Measurements from ENCODE around the gene ROBO1. TPM values are rescaled to one million over a fixed set of nuclear protein-coding genes. Genes with fewer than 3 reads are reported as not detected.

Gene ROBO1
- total RNA-seq, 1 donor from 2014 or later, result 3.1 TPM

- ChIA-PET CTCF (no interaction called here), POLR2A (no interaction called here)
- Mint-ChIP-seq H3K36me3 (ENCODE audit: low read depth) (no peaks in the 10 kb centered on the region), H3K27me3 (no peaks in the 10 kb centered on the region), H3K4me3 (no peak overlapping the region), H3K4me1 (no peaks in the 10 kb centered on the region), H3K9me3 (peaks cover 12% of the 10 kb centered on the region), H3K27ac (no peak overlapping the region)
- TF ChIP-seq, protein P1, sequence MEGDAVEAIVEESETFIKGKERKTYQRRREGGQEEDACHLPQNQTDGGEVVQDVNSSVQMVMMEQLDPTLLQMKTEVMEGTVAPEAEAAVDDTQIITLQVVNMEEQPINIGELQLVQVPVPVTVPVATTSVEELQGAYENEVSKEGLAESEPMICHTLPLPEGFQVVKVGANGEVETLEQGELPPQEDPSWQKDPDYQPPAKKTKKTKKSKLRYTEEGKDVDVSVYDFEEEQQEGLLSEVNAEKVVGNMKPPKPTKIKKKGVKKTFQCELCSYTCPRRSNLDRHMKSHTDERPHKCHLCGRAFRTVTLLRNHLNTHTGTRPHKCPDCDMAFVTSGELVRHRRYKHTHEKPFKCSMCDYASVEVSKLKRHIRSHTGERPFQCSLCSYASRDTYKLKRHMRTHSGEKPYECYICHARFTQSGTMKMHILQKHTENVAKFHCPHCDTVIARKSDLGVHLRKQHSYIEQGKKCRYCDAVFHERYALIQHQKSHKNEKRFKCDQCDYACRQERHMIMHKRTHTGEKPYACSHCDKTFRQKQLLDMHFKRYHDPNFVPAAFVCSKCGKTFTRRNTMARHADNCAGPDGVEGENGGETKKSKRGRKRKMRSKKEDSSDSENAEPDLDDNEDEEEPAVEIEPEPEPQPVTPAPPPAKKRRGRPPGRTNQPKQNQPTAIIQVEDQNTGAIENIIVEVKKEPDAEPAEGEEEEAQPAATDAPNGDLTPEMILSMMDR (IDR thresholded peaks at IDR 0.05), result no peak
- DNase-seq (no peak), ATAC-seq (ENCODE audit: low read depth) (no peak)
- intact Hi-C loops (cut with micrococcal nuclease), result no loop called here
Measured at GRCh38 chr3:78861156-78861555, 906.6 kb downstream of the ROBO1 start.

- Mint-ChIP-seq H3K36me3 (ENCODE audit: low read depth) (no peaks in the 10 kb centered on the region), H3K27ac (no peak overlapping the region), H3K27me3 (no peaks in the 10 kb centered on the region), H3K9me3 (peaks cover 12% of the 10 kb centered on the region), H3K4me3 (no peak overlapping the region), H3K4me1 (no peaks in the 10 kb centered on the region)
- ATAC-seq (ENCODE audit: low read depth) (no peak), DNase-seq (no peak)
- intact Hi-C loops (cut with micrococcal nuclease), result no loop called here
- CTCF ChIA-PET, result no interaction called here
- TF ChIP-seq, protein P1 (IDR thresholded peaks at IDR 0.05), result no peak
- POLR2A ChIA-PET, result no interaction called here
Measured at GRCh38 chr3:78860567-78860966, 907.2 kb downstream of the ROBO1 start.

DNA sequence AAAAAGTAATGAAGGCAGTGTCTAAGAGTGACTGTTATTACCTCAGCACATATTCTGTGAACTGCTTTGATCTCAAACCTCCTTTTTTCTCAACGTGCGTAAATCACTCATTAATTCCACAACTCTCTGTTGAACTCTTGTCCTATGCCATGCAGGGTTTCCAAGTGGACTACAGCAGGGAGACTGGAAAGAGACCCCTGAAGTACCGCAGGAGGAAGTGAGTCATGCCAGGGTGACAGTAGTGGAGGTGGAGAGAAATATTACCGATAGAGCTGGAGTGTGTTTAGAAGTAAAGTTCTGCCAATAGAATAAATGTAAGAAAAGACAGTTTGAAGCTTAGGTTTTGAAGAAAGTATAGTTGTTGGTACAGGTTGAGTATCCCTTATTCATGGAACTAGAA is 908.9 kb downstream of the ROBO1 start:
- H3K4me3 Mint-ChIP-seq, result no peak overlapping the region
- POLR2A ChIA-PET, result no interaction called here

GRCh38 chr3:78858174-78858573 is 909.6 kb downstream of the ROBO1 start:
- Mint-ChIP-seq H3K4me3 (no peak overlapping the region), H3K9me3 (peaks cover 10% of the 10 kb centered on the region), H3K27ac (no peak overlapping the region), H3K36me3 (ENCODE audit: low read depth) (no peaks in the 10 kb centered on the region), H3K27me3 (no peaks in the 10 kb centered on the region), H3K4me1 (no peaks in the 10 kb centered on the region)
- intact Hi-C loops (cut with micrococcal nuclease), result no loop called here
- CTCF ChIA-PET, result no interaction called here
- ATAC-seq (ENCODE audit: low read depth) (no peak), DNase-seq (no peak)
- TF ChIP-seq, protein P1 (IDR thresholded peaks at IDR 0.05), result no peak
- POLR2A ChIA-PET, result no interaction called here

More for the DNA sequence above, 908.9 kb downstream of the ROBO1 start:
- CTCF ChIA-PET, result no interaction called here
- no peaks in the 10 kb centered on the region for H3K4me1 Mint-ChIP-seq
- intact Hi-C loops (cut with micrococcal nuclease), result no loop called here
- DNase-seq, result no peak
- TF ChIP-seq, protein P1 (IDR thresholded peaks at IDR 0.05), result no peak
- H3K27me3 Mint-ChIP-seq, result no peaks in the 10 kb centered on the region
- H3K27ac Mint-ChIP-seq, result no peak overlapping the region
- no peaks in the 10 kb centered on the region for H3K36me3 Mint-ChIP-seq (ENCODE audit: low read depth)
- peaks cover 10% of the 10 kb centered on the region for H3K9me3 Mint-ChIP-seq
- no peak for ATAC-seq (ENCODE audit: low read depth)

DNA sequence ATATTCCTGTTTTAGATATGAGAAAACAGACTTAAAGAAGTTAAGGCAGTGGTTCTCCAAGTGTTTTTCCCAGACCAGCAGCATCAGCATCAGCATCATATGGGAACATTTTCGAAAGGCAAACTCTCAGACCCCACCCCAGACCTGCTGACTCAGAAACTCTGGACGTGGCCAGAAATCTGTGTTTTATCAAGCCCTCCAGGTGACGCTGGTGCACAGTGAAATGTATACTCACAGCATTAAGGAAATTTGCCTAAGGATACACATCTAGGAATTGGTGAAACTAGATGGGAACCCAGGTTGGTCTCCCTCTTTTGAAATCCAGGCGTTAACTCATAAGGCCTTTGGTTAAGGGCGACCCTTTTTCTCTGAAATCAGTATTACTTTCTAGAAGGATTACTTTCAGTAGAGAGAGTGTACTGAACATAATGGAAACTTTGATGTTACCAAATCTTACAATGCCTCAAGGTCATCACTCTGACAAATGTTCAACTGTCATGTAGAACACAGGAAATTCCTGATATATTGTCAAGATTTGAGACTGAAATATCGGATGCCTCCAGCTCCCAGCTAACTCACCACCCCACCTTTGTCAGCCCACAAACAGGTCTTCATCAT is 910.2 kb downstream of the ROBO1 start:
- peaks cover 11% of the 10 kb centered on the region for H3K9me3 Mint-ChIP-seq
- intact Hi-C loops (cut with micrococcal nuclease), result no loop called here
- no peak overlapping the region for H3K4me3 Mint-ChIP-seq
- no peaks in the 10 kb centered on the region for H3K36me3 Mint-ChIP-seq (ENCODE audit: low read depth)
- ChIA-PET POLR2A (no interaction called here), CTCF (no interaction called here)
- H3K27ac Mint-ChIP-seq, result no peak overlapping the region
- DNase-seq (no peak), ATAC-seq (ENCODE audit: low read depth) (no peak)
- no peaks in the 10 kb centered on the region for H3K4me1 Mint-ChIP-seq
- TF ChIP-seq, protein P1 (IDR thresholded peaks at IDR 0.05), result no peak
- no peaks in the 10 kb centered on the region for H3K27me3 Mint-ChIP-seq

Data from activated B cell treated with CpG ODN at 0.5 μM for 24 hours (primary cell).